ENCODE results near the gene MX1. TPM values are rescaled to one million over a fixed set of nuclear protein-coding genes. Genes with fewer than 3 reads are reported as not detected.

MX1 gene
- polyA plus RNA-seq, 2 of the 4 experiments (the other 2 are of a cell fraction) = 0.58 to 0.96 TPM

- H3K27ac ChIP-seq = no peak overlapping the region
- no peaks in the 10 kb centered on the region for H3K9me3 ChIP-seq
- ATAC-seq = no peak
- ChIA-PET POLR2A (no interaction called here), CTCF (interaction anchor here (0.8 kb wide), 1 partner anchor 119 kb away, joined by 3 read pairs; no protein-coding TSS in a partner anchor)
- H3K4me1 ChIP-seq = no peaks in the 10 kb centered on the region
- TF ChIP-seq CTCF (IDR thresholded peaks at IDR 0.05) (no peak), GATA3 (IDR thresholded peaks at IDR 0.05; ENCODE audit: borderline replicate concordance) (no peak), FOXS1 (CRISPR knock-in tag; IDR thresholded peaks at IDR 0.05) (no peak), TP53 (CRISPR knock-in tag; IDR thresholded peaks at IDR 0.05) (no peak), ZC3H11A (IDR thresholded peaks at IDR 0.05) (no peak), CEBPB (IDR thresholded peaks at IDR 0.05) (no peak), ELK1 (IDR thresholded peaks at IDR 0.05; ENCODE audit: low read depth, low read length) (no peak), HEYL (CRISPR knock-in tag; IDR thresholded peaks at IDR 0.05) (no peak), ESRRA (IDR thresholded peaks at IDR 0.05; ENCODE audit: borderline replicate concordance, low read length) (no peak), POLR2A (IDR thresholded peaks at IDR 0.05; ENCODE audit: low read length) (no peak), REST (IDR thresholded peaks at IDR 0.05) (no peak), RARB (CRISPR knock-in tag; IDR thresholded peaks at IDR 0.05) (no peak), ZFP36 (IDR thresholded peaks at IDR 0.05; ENCODE audit: borderline replicate concordance, partially characterized antibody) (no peak)
- no peak for FAIRE-seq
- no peak for DNase-seq (ENCODE audit: low read depth in 1 of 2, low spot score in 1 of 2)
- H3K4me3 ChIP-seq = no peak overlapping the region
- H3K4me2 ChIP-seq = no peak overlapping the region
- WGBS (ENCODE audit: missing lambda C conversion rate) = 70% methylated on average over 5 of the region's 11 CpGs
These were observed 23.8 kb upstream of the MX1 start for GRCh38 chr21:41402231-41402630.

- CTCF ChIA-PET = no interaction called here
- H3K27ac ChIP-seq = no peak overlapping the region
- POLR2A ChIA-PET = no interaction called here
These were observed 23.2 kb upstream of the MX1 start for GRCh38 chr21:41402796-41403195.

More at GRCh38 chr21:41402796-41403195, 23.2 kb upstream of the MX1 start:
- Histone ChIP-seq H3K9me3 (no peaks in the 10 kb centered on the region), H3K4me3 (no peak overlapping the region), H3K4me2 (no peak overlapping the region), H3K4me1 (no peaks in the 10 kb centered on the region)
- FAIRE-seq = no peak
- no peak for ATAC-seq
- DNase-seq (ENCODE audit: low read depth in 1 of 2, low spot score in 1 of 2) = no peak
- TF ChIP-seq PHF8 (IDR thresholded peaks at IDR 0.05; ENCODE audit: borderline replicate concordance, low read depth) = no peak
- no peak for TF ChIP-seq POLR2A (IDR thresholded peaks at IDR 0.05; ENCODE audit: low read length)
- no peak for TF ChIP-seq MAX (IDR thresholded peaks at IDR 0.05)
- TF ChIP-seq E2F6 (IDR thresholded peaks at IDR 0.05; ENCODE audit: borderline replicate concordance, low read depth) = no peak
- no peak for TF ChIP-seq CBX2 (IDR thresholded peaks at IDR 0.05; ENCODE audit: borderline replicate concordance, low read depth)
- TF ChIP-seq NFE2L2 (conservative IDR thresholded peaks at IDR 0.05; ENCODE audit: low read length) = no peak
- no peak for TF ChIP-seq FOSL2 (IDR thresholded peaks at IDR 0.05)
- no peak for TF ChIP-seq FOSL2 (CRISPR knock-in tag; IDR thresholded peaks at IDR 0.05)
- no peak for TF ChIP-seq NR3C1 (IDR thresholded peaks at IDR 0.05)
- WGBS (ENCODE audit: missing lambda C conversion rate) = 65% methylated on average over 10 of the region's 10 CpGs
